HFF-Myc (cell line): Measurements from ENCODE around the gene VAX1.
"Not testable (repeated sequence)": the region's sequence is repeated elsewhere in the genome, so short reads cannot be mapped to it uniquely, and the experiment has no call there.

Experiments
- DNase-seq: peaks from one replicate; pipeline ENCODE4 v3.0.0-alpha.2; 2011; ENCODE audit warnings: low read depth; ENCODE audit errors: extremely low read depth
- H3K4me3 ChIP-seq: replicated peaks from 2 replicates; pipeline ENCODE4 v1.5.1; 2011; ENCODE audit warnings: low read depth, mild to moderate bottlenecking, control low read depth, low read length
- TF ChIP-seq, protein P1 (sequence below): IDR thresholded peaks from 2 replicates; pipeline ENCODE4 v1.5.1; 2012; ENCODE audit warnings: mild to moderate bottlenecking, low read depth, low read length, control low read depth; ENCODE audit errors: missing control alignments

VAX1 gene

DNA sequence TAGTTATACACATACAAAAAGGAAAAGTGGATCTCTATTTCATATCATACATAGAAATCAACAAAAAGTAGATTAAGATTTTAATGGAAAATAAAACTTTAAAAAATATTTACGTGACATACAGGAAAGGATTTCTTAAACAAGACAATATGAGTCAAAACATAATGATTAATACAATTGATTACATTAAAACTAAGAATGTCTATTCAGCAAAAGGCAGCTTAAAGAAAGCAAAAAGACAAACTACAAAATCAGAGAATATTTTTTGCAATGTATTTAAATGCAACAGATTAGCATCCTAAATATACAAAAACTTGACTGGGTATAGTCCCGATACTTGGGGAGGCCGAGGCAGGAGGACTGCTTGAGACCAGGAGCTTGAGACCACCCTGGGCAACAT, 50.5 kb downstream of the VAX1 start:
- TF ChIP-seq, protein P1, sequence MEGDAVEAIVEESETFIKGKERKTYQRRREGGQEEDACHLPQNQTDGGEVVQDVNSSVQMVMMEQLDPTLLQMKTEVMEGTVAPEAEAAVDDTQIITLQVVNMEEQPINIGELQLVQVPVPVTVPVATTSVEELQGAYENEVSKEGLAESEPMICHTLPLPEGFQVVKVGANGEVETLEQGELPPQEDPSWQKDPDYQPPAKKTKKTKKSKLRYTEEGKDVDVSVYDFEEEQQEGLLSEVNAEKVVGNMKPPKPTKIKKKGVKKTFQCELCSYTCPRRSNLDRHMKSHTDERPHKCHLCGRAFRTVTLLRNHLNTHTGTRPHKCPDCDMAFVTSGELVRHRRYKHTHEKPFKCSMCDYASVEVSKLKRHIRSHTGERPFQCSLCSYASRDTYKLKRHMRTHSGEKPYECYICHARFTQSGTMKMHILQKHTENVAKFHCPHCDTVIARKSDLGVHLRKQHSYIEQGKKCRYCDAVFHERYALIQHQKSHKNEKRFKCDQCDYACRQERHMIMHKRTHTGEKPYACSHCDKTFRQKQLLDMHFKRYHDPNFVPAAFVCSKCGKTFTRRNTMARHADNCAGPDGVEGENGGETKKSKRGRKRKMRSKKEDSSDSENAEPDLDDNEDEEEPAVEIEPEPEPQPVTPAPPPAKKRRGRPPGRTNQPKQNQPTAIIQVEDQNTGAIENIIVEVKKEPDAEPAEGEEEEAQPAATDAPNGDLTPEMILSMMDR, result no peak

DNA sequence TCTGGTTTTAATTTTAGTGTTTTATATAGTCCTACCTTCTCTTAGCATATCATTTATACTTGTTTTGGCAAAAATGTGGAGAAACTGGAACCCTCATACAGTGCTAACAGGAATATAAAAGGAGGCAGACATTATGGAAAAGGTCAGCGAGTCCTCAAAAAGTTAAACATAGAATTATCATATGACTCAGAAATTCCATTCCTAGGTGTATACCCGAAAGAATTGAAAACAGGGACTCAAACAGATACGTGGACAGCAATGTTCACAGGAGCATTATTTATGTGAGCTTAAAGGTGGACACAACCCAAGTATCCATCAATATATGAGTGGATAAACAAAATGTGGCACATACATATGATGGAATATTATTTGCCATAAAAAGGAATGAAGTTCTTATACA, 51.5 kb downstream of the VAX1 start:
- TF ChIP-seq, protein P1, result no peak
- no peak overlapping the region for H3K4me3 ChIP-seq
- DNase-seq, result no peak

More for the DNA sequence above, 50.5 kb downstream of the VAX1 start:
- H3K4me3 ChIP-seq, result no peak overlapping the region
- DNase-seq, result no peak

DNA sequence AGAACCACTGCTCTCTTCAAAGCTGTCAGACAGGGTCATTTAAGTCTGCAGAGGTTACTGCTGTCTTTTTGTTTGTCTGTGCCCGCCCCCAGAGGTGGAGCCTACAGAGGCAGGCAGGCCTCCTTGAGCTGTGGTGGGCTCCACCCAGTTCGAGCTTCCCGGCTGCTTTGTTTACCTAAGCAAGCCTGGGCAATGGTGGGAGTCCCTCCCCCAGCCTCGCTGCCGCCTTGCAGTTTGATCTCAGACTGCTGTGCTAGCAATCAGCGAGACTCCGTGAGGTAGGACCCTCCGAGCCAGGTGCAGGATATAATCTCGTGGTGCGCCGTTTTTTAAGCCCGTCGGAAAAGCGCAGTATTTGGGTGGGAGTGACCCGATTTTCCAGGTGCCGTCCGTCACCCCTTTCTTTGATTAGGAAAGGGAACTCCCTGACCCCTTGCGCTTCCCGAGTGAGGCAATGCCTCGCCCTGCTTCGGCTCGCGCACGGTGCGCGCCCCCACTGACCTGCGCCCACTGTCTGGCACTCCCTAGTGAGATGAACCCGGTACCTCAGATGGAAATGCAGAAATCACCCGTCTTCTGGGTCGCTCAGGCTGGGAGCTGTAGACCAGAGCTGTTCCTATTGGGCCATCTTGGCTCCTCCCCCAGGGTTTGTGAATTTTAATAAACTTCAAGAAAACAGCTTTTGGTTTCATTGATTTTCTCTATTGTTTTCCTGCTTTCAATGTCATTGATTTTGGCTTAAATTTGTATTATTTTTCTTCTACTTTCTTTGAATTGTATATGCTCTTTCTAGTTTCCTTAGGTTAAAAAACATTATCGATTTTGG, 53.4 kb downstream of the VAX1 start:
- not testable (repeated sequence) for H3K4me3 ChIP-seq, DNase-seq
